ENCODE measurements around the gene KPRP.

- TF ChIP-seq POLR2A (IDR thresholded peaks at IDR 0.05) (no peak), CTCF (IDR thresholded peaks at IDR 0.05) (no peak)
Measured at GRCh38 chr1:152806576-152806975, 48.8 kb downstream of the KPRP start, which contains the start of gene LCE1C.

Measured in esophagus squamous epithelium (tissue), 4 donors.